ENCODE measurements around the gene RTN4.

- TF ChIP-seq POLR2A (IDR thresholded peaks at IDR 0.05), result no peak
- TF ChIP-seq, protein P1, sequence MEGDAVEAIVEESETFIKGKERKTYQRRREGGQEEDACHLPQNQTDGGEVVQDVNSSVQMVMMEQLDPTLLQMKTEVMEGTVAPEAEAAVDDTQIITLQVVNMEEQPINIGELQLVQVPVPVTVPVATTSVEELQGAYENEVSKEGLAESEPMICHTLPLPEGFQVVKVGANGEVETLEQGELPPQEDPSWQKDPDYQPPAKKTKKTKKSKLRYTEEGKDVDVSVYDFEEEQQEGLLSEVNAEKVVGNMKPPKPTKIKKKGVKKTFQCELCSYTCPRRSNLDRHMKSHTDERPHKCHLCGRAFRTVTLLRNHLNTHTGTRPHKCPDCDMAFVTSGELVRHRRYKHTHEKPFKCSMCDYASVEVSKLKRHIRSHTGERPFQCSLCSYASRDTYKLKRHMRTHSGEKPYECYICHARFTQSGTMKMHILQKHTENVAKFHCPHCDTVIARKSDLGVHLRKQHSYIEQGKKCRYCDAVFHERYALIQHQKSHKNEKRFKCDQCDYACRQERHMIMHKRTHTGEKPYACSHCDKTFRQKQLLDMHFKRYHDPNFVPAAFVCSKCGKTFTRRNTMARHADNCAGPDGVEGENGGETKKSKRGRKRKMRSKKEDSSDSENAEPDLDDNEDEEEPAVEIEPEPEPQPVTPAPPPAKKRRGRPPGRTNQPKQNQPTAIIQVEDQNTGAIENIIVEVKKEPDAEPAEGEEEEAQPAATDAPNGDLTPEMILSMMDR (IDR thresholded peaks at IDR 0.05), result no peak
Measured at GRCh38 chr2:55003706-55004639, 46.3 kb downstream of the RTN4 start.

Measured in heart left ventricle (tissue), 13 donors.